ENCODE results near the gene ERN1.

ERN1 gene

GRCh38 chr17:64001763-64002529 is 128.0 kb downstream of the ERN1 start:
- peak in 1 of 2 experiments; percentile 15 for DNase-seq

- no peak for DNase-seq
Measured at GRCh38 chr17:64001091-64001579, 128.8 kb downstream of the ERN1 start.

GRCh38 chr17:63999680-64000531 is 130.0 kb downstream of the ERN1 start:
- no peak for DNase-seq

- DNase-seq = no peak
Measured at GRCh38 chr17:63998721-63999679, 130.9 kb downstream of the ERN1 start.

GRCh38 chr17:63998050-63998720 is 131.8 kb downstream of the ERN1 start, which contains the start of gene PRR29:
PRR29 (plus strand) TSS chr17:63998351; CDS start chr17:63998365, 14 bp downstream.
- peak; percentile 81 to 84 for DNase-seq

GRCh38 chr17:63997341-63998048 is 132.4 kb downstream of the ERN1 start:
- DNase-seq = no peak

- no peak for DNase-seq
Measured at GRCh38 chr17:63996430-63997182, 133.3 kb downstream of the ERN1 start.

GRCh38 chr17:63995626-63996025 is 134.3 kb downstream of the ERN1 start:
- DNase-seq = no peak

- DNase-seq = no peak
Measured at GRCh38 chr17:63993368-63993985, 136.5 kb downstream of the ERN1 start.

GRCh38 chr17:63991611-63992010 is 138.3 kb downstream of the ERN1 start:
- no peak for DNase-seq

GRCh38 chr17:63989622-63990345 is 140.2 kb downstream of the ERN1 start:
- no peak for DNase-seq
